ENCODE data around the gene TNK2.

The TNK2 gene

DNA sequence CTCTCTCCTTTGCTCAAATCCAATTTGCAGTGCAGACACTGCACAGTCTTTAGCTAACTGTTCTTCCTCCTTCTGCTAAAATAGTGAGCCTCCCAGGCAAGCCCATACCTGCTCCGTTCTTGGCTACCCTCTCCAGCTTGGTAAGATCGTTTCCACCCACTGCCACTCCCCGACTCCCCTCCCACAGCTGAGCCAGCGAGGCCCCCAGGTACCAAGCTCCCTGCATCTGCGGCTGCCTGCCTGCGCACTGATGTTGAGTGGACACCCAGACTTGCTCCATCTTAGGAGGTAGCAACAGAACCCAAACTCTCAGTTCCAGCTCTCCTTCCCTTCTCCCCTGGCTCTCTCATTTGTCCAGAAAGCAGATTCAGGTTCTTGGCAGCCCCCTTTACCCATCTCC lies 7.9 kb upstream of the TNK2 start:
- no peak overlapping the region for H3K4me3 ChIP-seq (ENCODE audit: low read depth, low read length)
- ChIA-PET CTCF (interaction anchor here (0.6 to 2.9 kb wide), 8 partner anchors 9 to 720 kb away, joined by 3 to 27 read pairs (median 6); partner anchors contain the start of gene XXYLT1), POLR2A (no interaction called here)
- no peak for TF ChIP-seq KLF7 (tag by site-specific recombination; IDR thresholded peaks at IDR 0.05; ENCODE audit: borderline replicate concordance)
- no peak for TF ChIP-seq ZNF132 (tag by site-specific recombination; IDR thresholded peaks at IDR 0.05; ENCODE audit: borderline replicate concordance)
- no peak for TF ChIP-seq ZSCAN4 (tag by site-specific recombination; IDR thresholded peaks at IDR 0.05)
- no peak for TF ChIP-seq SCRT1 (tag by site-specific recombination; IDR thresholded peaks at IDR 0.05; ENCODE audit: borderline replicate concordance)
- no peak for TF ChIP-seq ZNF560 (tag by site-specific recombination; IDR thresholded peaks at IDR 0.05; ENCODE audit: borderline replicate concordance)
- no peak for TF ChIP-seq GLI2 (tag by site-specific recombination; IDR thresholded peaks at IDR 0.05; ENCODE audit: borderline replicate concordance, low read depth)
- no peak for TF ChIP-seq ZNF341 (tag by site-specific recombination; IDR thresholded peaks at IDR 0.05; ENCODE audit: low read depth)
- no peak for TF ChIP-seq ZNF398 (tag by site-specific recombination; IDR thresholded peaks at IDR 0.05)
- no peak for TF ChIP-seq ZXDB (tag by site-specific recombination; IDR thresholded peaks at IDR 0.05)
- no peak for TF ChIP-seq ZNF433 (tag by site-specific recombination; IDR thresholded peaks at IDR 0.05; ENCODE audit: low read depth)
- TF ChIP-seq BCL11A (tag by site-specific recombination; IDR thresholded peaks at IDR 0.05; ENCODE audit: low read depth): no peak
- TF ChIP-seq, protein P1, sequence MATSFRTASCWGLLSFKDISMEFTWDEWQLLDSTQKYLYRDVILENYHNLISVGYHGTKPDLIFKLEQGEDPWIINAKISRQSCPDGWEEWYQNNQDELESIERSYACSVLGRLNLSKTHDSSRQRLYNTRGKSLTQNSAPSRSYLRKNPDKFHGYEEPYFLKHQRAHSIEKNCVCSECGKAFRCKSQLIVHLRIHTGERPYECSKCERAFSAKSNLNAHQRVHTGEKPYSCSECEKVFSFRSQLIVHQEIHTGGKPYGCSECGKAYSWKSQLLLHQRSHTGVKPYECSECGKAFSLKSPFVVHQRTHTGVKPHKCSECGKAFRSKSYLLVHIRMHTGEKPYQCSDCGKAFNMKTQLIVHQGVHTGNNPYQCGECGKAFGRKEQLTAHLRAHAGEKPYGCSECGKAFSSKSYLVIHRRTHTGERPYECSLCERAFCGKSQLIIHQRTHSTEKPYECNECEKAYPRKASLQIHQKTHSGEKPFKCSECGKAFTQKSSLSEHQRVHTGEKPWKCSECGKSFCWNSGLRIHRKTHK (tag by site-specific recombination; IDR thresholded peaks at IDR 0.05): no peak
- no peak for TF ChIP-seq KLF16 (tag by site-specific recombination; IDR thresholded peaks at IDR 0.05)
- TF ChIP-seq, protein P2, sequence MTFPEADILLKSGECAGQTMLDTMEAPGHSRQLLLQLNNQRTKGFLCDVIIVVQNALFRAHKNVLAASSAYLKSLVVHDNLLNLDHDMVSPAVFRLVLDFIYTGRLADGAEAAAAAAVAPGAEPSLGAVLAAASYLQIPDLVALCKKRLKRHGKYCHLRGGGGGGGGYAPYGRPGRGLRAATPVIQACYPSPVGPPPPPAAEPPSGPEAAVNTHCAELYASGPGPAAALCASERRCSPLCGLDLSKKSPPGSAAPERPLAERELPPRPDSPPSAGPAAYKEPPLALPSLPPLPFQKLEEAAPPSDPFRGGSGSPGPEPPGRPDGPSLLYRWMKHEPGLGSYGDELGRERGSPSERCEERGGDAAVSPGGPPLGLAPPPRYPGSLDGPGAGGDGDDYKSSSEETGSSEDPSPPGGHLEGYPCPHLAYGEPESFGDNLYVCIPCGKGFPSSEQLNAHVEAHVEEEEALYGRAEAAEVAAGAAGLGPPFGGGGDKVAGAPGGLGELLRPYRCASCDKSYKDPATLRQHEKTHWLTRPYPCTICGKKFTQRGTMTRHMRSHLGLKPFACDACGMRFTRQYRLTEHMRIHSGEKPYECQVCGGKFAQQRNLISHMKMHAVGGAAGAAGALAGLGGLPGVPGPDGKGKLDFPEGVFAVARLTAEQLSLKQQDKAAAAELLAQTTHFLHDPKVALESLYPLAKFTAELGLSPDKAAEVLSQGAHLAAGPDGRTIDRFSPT (tag by site-specific recombination; IDR thresholded peaks at IDR 0.05): no peak
- TF ChIP-seq TSHZ1 (tag by site-specific recombination; IDR thresholded peaks at IDR 0.05; ENCODE audit: borderline replicate concordance): no peak
- no peak for TF ChIP-seq ZNF391 (tag by site-specific recombination; IDR thresholded peaks at IDR 0.05; ENCODE audit: borderline replicate concordance, low read depth)
- TF ChIP-seq PBX3 (CRISPR knock-in tag; IDR thresholded peaks at IDR 0.05): no peak
- TF ChIP-seq ZNF561 (tag by site-specific recombination; IDR thresholded peaks at IDR 0.05; ENCODE audit: borderline replicate concordance): no peak
- TF ChIP-seq, protein P3, sequence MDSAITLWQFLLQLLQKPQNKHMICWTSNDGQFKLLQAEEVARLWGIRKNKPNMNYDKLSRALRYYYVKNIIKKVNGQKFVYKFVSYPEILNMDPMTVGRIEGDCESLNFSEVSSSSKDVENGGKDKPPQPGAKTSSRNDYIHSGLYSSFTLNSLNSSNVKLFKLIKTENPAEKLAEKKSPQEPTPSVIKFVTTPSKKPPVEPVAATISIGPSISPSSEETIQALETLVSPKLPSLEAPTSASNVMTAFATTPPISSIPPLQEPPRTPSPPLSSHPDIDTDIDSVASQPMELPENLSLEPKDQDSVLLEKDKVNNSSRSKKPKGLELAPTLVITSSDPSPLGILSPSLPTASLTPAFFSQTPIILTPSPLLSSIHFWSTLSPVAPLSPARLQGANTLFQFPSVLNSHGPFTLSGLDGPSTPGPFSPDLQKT (IDR thresholded peaks at IDR 0.05; ENCODE audit: borderline replicate concordance, low read depth, low read length): no peak
- no peaks in the 10 kb centered on the region for H3K36me3 ChIP-seq (ENCODE audit: control insufficient read depth in 2 of 2, insufficient read depth in 1 of 2, low read length in 2 of 2)
- H3K4me1 ChIP-seq (ENCODE audit: control insufficient read depth, insufficient read depth, low read length): peaks cover 3% of the 10 kb centered on the region; the same call in 1 of the 2 replicates
- H3K9me3 ChIP-seq (ENCODE audit: control insufficient read depth, insufficient read depth, low read depth, low read length): no peaks in the 10 kb centered on the region
- no peak overlapping the region for H3K27ac ChIP-seq (ENCODE audit: extremely low read depth, low read depth, low read length)

Measured in HEK293 (cell line).